Measurements from ENCODE around the gene ERBB2. TPM values are rescaled to one million over a fixed set of nuclear protein-coding genes. Genes with fewer than 3 reads are reported as not detected.
A peak's percentile ranks its signal among the peaks of the same experiment; 100 is the strongest.

The ERBB2 gene
- total RNA-seq, 1 donor from 2014 or later: 66.2 TPM

- Mint-ChIP-seq H3K9me3 (ENCODE audit: unreplicated experiment) (no peaks in the 10 kb centered on the region), H3K36me3 (ENCODE audit: unreplicated experiment) (peaks cover 7% of the 10 kb centered on the region), H3K4me3 (ENCODE audit: unreplicated experiment) (no peak overlapping the region), H3K27ac (ENCODE audit: unreplicated experiment) (no peak overlapping the region), H3K27me3 (ENCODE audit: unreplicated experiment) (no peaks in the 10 kb centered on the region), H3K4me1 (ENCODE audit: unreplicated experiment) (peaks cover 23% of the 10 kb centered on the region)
- peak; percentile 89 for DNase-seq (ENCODE audit: extremely low spot score, unreplicated experiment)
- TF ChIP-seq CTCF (IDR thresholded peaks at IDR 0.05): peak; percentile 77
These were observed 46.1 kb upstream of the ERBB2 start for GRCh38 chr17:39653662-39654331.

GRCh38 chr17:39655105-39655504, 44.8 kb upstream of the ERBB2 start:
- H3K4me1 Mint-ChIP-seq (ENCODE audit: unreplicated experiment): peaks cover 20% of the 10 kb centered on the region
- H3K9me3 Mint-ChIP-seq (ENCODE audit: unreplicated experiment): no peaks in the 10 kb centered on the region
- no peak overlapping the region for H3K27ac Mint-ChIP-seq (ENCODE audit: unreplicated experiment)
- peaks cover 6% of the 10 kb centered on the region for H3K36me3 Mint-ChIP-seq (ENCODE audit: unreplicated experiment)
- no peaks in the 10 kb centered on the region for H3K27me3 Mint-ChIP-seq (ENCODE audit: unreplicated experiment)
- no peak for DNase-seq (ENCODE audit: extremely low spot score, unreplicated experiment)
- no peak for TF ChIP-seq CTCF (IDR thresholded peaks at IDR 0.05)
- H3K4me3 Mint-ChIP-seq (ENCODE audit: unreplicated experiment): no peak overlapping the region

GRCh38 chr17:39658346-39658745, 41.5 kb upstream of the ERBB2 start:
- Mint-ChIP-seq H3K4me3 (ENCODE audit: unreplicated experiment) (no peak overlapping the region), H3K27ac (ENCODE audit: unreplicated experiment) (no peak overlapping the region), H3K4me1 (ENCODE audit: unreplicated experiment) (peaks cover 23% of the 10 kb centered on the region), H3K36me3 (ENCODE audit: unreplicated experiment) (peaks cover 7% of the 10 kb centered on the region), H3K9me3 (ENCODE audit: unreplicated experiment) (no peaks in the 10 kb centered on the region), H3K27me3 (ENCODE audit: unreplicated experiment) (no peaks in the 10 kb centered on the region)
- DNase-seq (ENCODE audit: extremely low spot score, unreplicated experiment): no peak
- TF ChIP-seq CTCF (IDR thresholded peaks at IDR 0.05): no peak

GRCh38 chr17:39658760-39659159, 41.1 kb upstream of the ERBB2 start:
- TF ChIP-seq CTCF (IDR thresholded peaks at IDR 0.05): no peak
- H3K36me3 Mint-ChIP-seq (ENCODE audit: unreplicated experiment): peaks cover 7% of the 10 kb centered on the region
- no peaks in the 10 kb centered on the region for H3K9me3 Mint-ChIP-seq (ENCODE audit: unreplicated experiment)
- H3K27ac Mint-ChIP-seq (ENCODE audit: unreplicated experiment): no peak overlapping the region
- no peak overlapping the region for H3K4me3 Mint-ChIP-seq (ENCODE audit: unreplicated experiment)
- DNase-seq (ENCODE audit: extremely low spot score, unreplicated experiment): no peak
- no peaks in the 10 kb centered on the region for H3K27me3 Mint-ChIP-seq (ENCODE audit: unreplicated experiment)
- H3K4me1 Mint-ChIP-seq (ENCODE audit: unreplicated experiment): peaks cover 23% of the 10 kb centered on the region

- DNase-seq (ENCODE audit: extremely low spot score, unreplicated experiment): no peak
- TF ChIP-seq CTCF (IDR thresholded peaks at IDR 0.05): no peak
These were observed 40.4 kb upstream of the ERBB2 start for GRCh38 chr17:39659279-39660010.

More at GRCh38 chr17:39659279-39660010, 40.4 kb upstream of the ERBB2 start:
- Mint-ChIP-seq H3K4me3 (ENCODE audit: unreplicated experiment) (no peak overlapping the region), H3K9me3 (ENCODE audit: unreplicated experiment) (no peaks in the 10 kb centered on the region), H3K27ac (ENCODE audit: unreplicated experiment) (no peak overlapping the region), H3K36me3 (ENCODE audit: unreplicated experiment) (peaks cover 7% of the 10 kb centered on the region), H3K27me3 (ENCODE audit: unreplicated experiment) (no peaks in the 10 kb centered on the region), H3K4me1 (ENCODE audit: unreplicated experiment) (peaks cover 28% of the 10 kb centered on the region)
